Loucy (cell line): ENCODE data around the gene INKA1.

Experiments used
- H2AFZ ChIP-seq: fragments of 200-600 bp; sonication (generic); 2 replicates; pipeline ENCODE4 v1.6.0; 2016; ENCODE audit warnings: antibody characterized with exemption, mild to moderate bottlenecking, low read length, moderate library complexity
- H3F3A ChIP-seq: fragments of 200-600 bp; 2 replicates; pipeline ENCODE4 v1.6.0; 2016; ENCODE audit warnings: antibody characterized with exemption, low read depth, mild to moderate bottlenecking
- H3K27me3 ChIP-seq: fragments of 200-600 bp; sonication (generic); 2 replicates; pipeline ENCODE4 v1.6.1; 2014; ENCODE audit warnings: low read length, mild to moderate bottlenecking; ENCODE audit not compliant: insufficient read depth, poor library complexity, severe bottlenecking
- H3K36me3 ChIP-seq: fragments of 200-600 bp; sonication (generic); 2 replicates; pipeline ENCODE4 v1.6.1; 2016; ENCODE audit warnings: low read length; ENCODE audit not compliant: insufficient read depth
- H3K4me1 ChIP-seq: fragments of 200-600 bp; sonication (generic); 2 replicates; pipeline ENCODE4 v1.5.1; 2014; ENCODE audit warnings: low read length, mild to moderate bottlenecking; ENCODE audit not compliant: insufficient read depth, poor library complexity, severe bottlenecking
- H3K4me2 ChIP-seq: fragments of 200-600 bp; sonication (generic); 2 replicates; pipeline ENCODE4 v1.6.0; 2014; ENCODE audit warnings: antibody characterized with exemption, low read length, low read depth, mild to moderate bottlenecking; ENCODE audit not compliant: poor library complexity, severe bottlenecking
- H3K4me3 ChIP-seq: fragments of 200-600 bp; sonication (generic); 2 replicates; pipeline ENCODE4 v1.5.1; 2014; ENCODE audit warnings: low read length, mild to moderate bottlenecking, mixed read lengths; ENCODE audit not compliant: poor library complexity, severe bottlenecking
- H3K79me2 ChIP-seq: fragments of 200-600 bp; sonication (generic); 2 replicates; pipeline ENCODE4 v1.6.1; 2014; ENCODE audit warnings: low read length; ENCODE audit not compliant: insufficient read depth
- H3K9ac ChIP-seq: fragments of 200-600 bp; sonication (generic); 2 replicates; pipeline ENCODE4 v1.6.0; 2014; ENCODE audit warnings: mild to moderate bottlenecking, low read depth, low read length, moderate library complexity; ENCODE audit not compliant: poor library complexity, severe bottlenecking
- H3K9me2 ChIP-seq: fragments of 200-600 bp; sonication (generic); replicated peaks from 2 replicates; pipeline ENCODE4 v1.6.1; 2016; ENCODE audit warnings: low read depth, low read length, mixed read lengths
- H3K9me3 ChIP-seq: fragments of 200-600 bp; sonication (generic); 2 replicates; pipeline ENCODE4 v1.6.1; 2014; ENCODE audit warnings: mild to moderate bottlenecking, antibody characterized with exemption, low read length, low read depth; ENCODE audit not compliant: insufficient read depth
- H4K20me1 ChIP-seq: fragments of 200-600 bp; sonication (generic); 2 replicates; pipeline ENCODE4 v1.6.0; 2014; ENCODE audit warnings: antibody characterized with exemption, low read length, mild to moderate bottlenecking; ENCODE audit not compliant: insufficient read depth, poor library complexity, severe bottlenecking
- CTCF ChIP-seq: fragments of 200-600 bp; sonication (generic); conservative IDR thresholded peaks from 2 replicates; pipeline ENCODE4 v1.5.1; 2014; ENCODE audit warnings: mild to moderate bottlenecking, antibody characterized with exemption, low read length
- EZH2phosphoT487 ChIP-seq: fragments of 200-600 bp; IDR thresholded peaks from 2 replicates; pipeline ENCODE4 v1.6.1; 2018; ENCODE audit warnings: antibody characterized with exemption, mild to moderate bottlenecking, moderate library complexity, borderline replicate concordance

Gene INKA1

GRCh38 chr3:49794926-49795905 lies 7.8 kb upstream of the INKA1 start:
- Histone ChIP-seq H2AFZ (no peak overlapping the region), H3K9me3 (no peaks in the 10 kb centered on the region)

DNA sequence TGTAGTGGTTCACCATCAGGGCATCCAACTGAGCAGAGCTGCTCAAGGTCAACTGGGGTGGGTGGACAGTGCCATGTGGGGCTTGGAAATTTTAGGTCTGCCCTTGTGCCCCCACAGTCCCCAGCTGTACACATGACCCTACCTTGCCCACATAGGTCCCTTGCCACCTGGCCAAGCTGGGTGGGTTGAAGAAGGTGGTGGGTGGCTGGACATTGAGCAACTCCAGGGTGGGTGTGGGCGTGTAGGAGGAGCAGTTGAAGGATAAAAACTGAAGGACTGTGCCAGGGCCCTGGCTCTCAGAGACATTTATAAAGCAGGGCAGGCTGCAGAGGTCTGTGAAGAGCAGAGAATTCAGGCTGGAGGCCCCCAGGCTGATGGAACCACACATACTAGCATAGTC lies 4.0 kb upstream of the INKA1 start:
- Histone ChIP-seq H3F3A (no peaks in the 10 kb centered on the region), H3K36me3 (no peaks in the 10 kb centered on the region), H3K4me3 (no peak overlapping the region), H3K9me2 (no peaks in the 10 kb centered on the region), H3K4me2 (no peak overlapping the region), H3K9ac (no peak overlapping the region), H3K9me3 (no peaks in the 10 kb centered on the region), H3K27me3 (no peaks in the 10 kb centered on the region), H3K79me2 (peaks cover 10% of the 10 kb centered on the region), H3K4me1 (peaks cover 2% of the 10 kb centered on the region), H4K20me1 (peaks cover 2% of the 10 kb centered on the region), H2AFZ (no peak overlapping the region)
- TF ChIP-seq EZH2phosphoT487 = no peak
- TF ChIP-seq CTCF = no peak

More at GRCh38 chr3:49794926-49795905, 7.8 kb upstream of the INKA1 start:
- TF ChIP-seq CTCF (no peak), EZH2phosphoT487 (no peak)
- Histone ChIP-seq H3K27me3 (no peaks in the 10 kb centered on the region), H3K9me2 (no peaks in the 10 kb centered on the region), H3K79me2 (no peaks in the 10 kb centered on the region), H3K4me1 (peaks cover 10% of the 10 kb centered on the region), H3K4me3 (no peak overlapping the region), H3F3A (no peaks in the 10 kb centered on the region), H3K4me2 (no peak overlapping the region), H3K36me3 (no peaks in the 10 kb centered on the region), H3K9ac (no peak overlapping the region), H4K20me1 (no peaks in the 10 kb centered on the region)

- H3K4me3 ChIP-seq = no peak within 1 kb of the TSS
- no peaks in the 10 kb centered on the region for H3K9me2 ChIP-seq
- H3F3A ChIP-seq = peaks cover 2% of the 10 kb centered on the region; the same call in 1 of the 2 replicates
- H3K36me3 ChIP-seq = no peaks in the 10 kb centered on the region
- H2AFZ ChIP-seq = no peak within 1 kb of the TSS
- TF ChIP-seq EZH2phosphoT487 = no peak
- no peak for TF ChIP-seq CTCF
- peaks cover 16% of the 10 kb centered on the region for H3K79me2 ChIP-seq
- no peaks in the 10 kb centered on the region for H3K9me3 ChIP-seq
- H3K4me1 ChIP-seq = peaks cover 8% of the 10 kb centered on the region
- H3K27me3 ChIP-seq = no peaks in the 10 kb centered on the region
- peaks cover 4% of the 10 kb centered on the region for H4K20me1 ChIP-seq
- no peak within 1 kb of the TSS for H3K4me2 ChIP-seq
- no peak within 1 kb of the TSS for H3K9ac ChIP-seq
Observed at GRCh38 chr3:49799761-49800160, 3.3 kb upstream of the INKA1 start, which contains the start of gene CDHR4. CDHR4 (minus strand) TSS chr3:49799873; CDS start chr3:49799812, 61 bp downstream.
